ENCODE data around the gene NOP56. TPM values are rescaled to one million over a fixed set of nuclear protein-coding genes. Genes with fewer than 3 reads are reported as not detected.

NOP56 gene
- total and polyA plus RNA-seq, 9 of the 15 experiments (the other 6 are each of a cell fraction or from before 2014, with no cell fraction given) = 295 to 697 (median 439) TPM

DNA sequence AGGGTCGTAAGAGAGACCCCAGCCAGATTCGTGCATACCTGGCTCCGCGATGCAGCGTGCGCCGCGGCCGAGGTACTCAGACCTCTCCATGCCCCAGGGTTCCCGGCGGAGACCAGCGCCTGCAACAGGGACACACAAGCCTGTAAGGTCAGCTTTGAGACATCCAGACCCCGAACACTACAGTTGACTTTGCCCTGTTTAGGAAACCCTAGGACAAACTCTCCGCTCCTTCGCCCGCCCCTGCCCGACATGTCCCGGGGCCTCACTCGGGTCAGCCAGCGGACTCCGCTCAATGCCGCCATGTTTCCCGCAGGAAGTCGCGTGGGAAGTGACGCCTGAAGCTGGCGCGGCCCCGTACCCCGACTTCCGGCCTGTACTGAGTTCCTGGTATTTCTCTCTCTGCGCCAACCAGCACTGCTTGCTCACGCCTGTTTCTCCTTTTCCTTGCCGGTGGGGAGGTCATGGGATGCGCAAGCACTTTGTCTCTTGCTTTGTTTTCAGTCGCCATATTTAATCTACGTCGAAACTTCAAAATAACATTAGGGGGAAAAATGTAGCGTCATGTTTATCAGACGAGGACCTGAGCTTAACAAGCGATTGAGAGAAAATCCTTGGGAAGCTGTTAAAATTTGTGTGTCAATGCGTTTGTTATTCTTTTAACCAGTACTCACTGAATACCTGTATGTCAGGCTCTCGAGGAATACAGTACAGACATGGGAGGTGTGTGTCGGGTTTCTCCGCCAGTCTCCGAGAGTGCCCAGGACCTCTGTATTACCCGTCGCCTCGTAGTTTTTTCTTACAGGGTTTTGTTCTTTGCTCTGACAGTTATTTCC lies 11.7 kb downstream of the NOP56 start, which contains the start of gene IDH3B (continued):
- no peak for TF ChIP-seq ZKSCAN3 (CRISPR knock-in tag; IDR thresholded peaks at IDR 0.05)
- TF ChIP-seq, protein P1, sequence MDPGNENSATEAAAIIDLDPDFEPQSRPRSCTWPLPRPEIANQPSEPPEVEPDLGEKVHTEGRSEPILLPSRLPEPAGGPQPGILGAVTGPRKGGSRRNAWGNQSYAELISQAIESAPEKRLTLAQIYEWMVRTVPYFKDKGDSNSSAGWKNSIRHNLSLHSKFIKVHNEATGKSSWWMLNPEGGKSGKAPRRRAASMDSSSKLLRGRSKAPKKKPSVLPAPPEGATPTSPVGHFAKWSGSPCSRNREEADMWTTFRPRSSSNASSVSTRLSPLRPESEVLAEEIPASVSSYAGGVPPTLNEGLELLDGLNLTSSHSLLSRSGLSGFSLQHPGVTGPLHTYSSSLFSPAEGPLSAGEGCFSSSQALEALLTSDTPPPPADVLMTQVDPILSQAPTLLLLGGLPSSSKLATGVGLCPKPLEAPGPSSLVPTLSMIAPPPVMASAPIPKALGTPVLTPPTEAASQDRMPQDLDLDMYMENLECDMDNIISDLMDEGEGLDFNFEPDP (CRISPR knock-in tag; IDR thresholded peaks at IDR 0.05) = no peak
- TF ChIP-seq SUPT5H (IDR thresholded peaks at IDR 0.05) = peak; percentile 80
- TF ChIP-seq, protein P2, sequence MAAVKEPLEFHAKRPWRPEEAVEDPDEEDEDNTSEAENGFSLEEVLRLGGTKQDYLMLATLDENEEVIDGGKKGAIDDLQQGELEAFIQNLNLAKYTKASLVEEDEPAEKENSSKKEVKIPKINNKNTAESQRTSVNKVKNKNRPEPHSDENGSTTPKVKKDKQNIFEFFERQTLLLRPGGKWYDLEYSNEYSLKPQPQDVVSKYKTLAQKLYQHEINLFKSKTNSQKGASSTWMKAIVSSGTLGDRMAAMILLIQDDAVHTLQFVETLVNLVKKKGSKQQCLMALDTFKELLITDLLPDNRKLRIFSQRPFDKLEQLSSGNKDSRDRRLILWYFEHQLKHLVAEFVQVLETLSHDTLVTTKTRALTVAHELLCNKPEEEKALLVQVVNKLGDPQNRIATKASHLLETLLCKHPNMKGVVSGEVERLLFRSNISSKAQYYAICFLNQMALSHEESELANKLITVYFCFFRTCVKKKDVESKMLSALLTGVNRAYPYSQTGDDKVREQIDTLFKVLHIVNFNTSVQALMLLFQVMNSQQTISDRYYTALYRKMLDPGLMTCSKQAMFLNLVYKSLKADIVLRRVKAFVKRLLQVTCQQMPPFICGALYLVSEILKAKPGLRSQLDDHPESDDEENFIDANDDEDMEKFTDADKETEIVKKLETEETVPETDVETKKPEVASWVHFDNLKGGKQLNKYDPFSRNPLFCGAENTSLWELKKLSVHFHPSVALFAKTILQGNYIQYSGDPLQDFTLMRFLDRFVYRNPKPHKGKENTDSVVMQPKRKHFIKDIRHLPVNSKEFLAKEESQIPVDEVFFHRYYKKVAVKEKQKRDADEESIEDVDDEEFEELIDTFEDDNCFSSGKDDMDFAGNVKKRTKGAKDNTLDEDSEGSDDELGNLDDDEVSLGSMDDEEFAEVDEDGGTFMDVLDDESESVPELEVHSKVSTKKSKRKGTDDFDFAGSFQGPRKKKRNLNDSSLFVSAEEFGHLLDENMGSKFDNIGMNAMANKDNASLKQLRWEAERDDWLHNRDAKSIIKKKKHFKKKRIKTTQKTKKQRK (IDR thresholded peaks at IDR 0.05; ENCODE audit: borderline replicate concordance, low read depth, low read length) = no peak
- TF ChIP-seq, protein P3, sequence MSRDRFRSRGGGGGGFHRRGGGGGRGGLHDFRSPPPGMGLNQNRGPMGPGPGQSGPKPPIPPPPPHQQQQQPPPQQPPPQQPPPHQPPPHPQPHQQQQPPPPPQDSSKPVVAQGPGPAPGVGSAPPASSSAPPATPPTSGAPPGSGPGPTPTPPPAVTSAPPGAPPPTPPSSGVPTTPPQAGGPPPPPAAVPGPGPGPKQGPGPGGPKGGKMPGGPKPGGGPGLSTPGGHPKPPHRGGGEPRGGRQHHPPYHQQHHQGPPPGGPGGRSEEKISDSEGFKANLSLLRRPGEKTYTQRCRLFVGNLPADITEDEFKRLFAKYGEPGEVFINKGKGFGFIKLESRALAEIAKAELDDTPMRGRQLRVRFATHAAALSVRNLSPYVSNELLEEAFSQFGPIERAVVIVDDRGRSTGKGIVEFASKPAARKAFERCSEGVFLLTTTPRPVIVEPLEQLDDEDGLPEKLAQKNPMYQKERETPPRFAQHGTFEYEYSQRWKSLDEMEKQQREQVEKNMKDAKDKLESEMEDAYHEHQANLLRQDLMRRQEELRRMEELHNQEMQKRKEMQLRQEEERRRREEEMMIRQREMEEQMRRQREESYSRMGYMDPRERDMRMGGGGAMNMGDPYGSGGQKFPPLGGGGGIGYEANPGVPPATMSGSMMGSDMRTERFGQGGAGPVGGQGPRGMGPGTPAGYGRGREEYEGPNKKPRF (IDR thresholded peaks at IDR 0.05; ENCODE audit: low read depth, low read length) = no peak
- TF ChIP-seq ZZZ3 (IDR thresholded peaks at IDR 0.05) = no peak
- peak; percentile 74 for TF ChIP-seq TAF7 (tag; IDR thresholded peaks at IDR 0.05)
- TF ChIP-seq DIDO1 (tag; IDR thresholded peaks at IDR 0.05; ENCODE audit: low read depth) = peak; percentile 84
- TF ChIP-seq ZNF507 (tag; conservative IDR thresholded peaks at IDR 0.05) = no peak
- TF ChIP-seq, protein P4, sequence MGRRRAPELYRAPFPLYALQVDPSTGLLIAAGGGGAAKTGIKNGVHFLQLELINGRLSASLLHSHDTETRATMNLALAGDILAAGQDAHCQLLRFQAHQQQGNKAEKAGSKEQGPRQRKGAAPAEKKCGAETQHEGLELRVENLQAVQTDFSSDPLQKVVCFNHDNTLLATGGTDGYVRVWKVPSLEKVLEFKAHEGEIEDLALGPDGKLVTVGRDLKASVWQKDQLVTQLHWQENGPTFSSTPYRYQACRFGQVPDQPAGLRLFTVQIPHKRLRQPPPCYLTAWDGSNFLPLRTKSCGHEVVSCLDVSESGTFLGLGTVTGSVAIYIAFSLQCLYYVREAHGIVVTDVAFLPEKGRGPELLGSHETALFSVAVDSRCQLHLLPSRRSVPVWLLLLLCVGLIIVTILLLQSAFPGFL (CRISPR knock-in tag; IDR thresholded peaks at IDR 0.05) = no peak
- no peak for TF ChIP-seq MECOM (CRISPR knock-in tag; IDR thresholded peaks at IDR 0.05)
- TF ChIP-seq, protein P5, sequence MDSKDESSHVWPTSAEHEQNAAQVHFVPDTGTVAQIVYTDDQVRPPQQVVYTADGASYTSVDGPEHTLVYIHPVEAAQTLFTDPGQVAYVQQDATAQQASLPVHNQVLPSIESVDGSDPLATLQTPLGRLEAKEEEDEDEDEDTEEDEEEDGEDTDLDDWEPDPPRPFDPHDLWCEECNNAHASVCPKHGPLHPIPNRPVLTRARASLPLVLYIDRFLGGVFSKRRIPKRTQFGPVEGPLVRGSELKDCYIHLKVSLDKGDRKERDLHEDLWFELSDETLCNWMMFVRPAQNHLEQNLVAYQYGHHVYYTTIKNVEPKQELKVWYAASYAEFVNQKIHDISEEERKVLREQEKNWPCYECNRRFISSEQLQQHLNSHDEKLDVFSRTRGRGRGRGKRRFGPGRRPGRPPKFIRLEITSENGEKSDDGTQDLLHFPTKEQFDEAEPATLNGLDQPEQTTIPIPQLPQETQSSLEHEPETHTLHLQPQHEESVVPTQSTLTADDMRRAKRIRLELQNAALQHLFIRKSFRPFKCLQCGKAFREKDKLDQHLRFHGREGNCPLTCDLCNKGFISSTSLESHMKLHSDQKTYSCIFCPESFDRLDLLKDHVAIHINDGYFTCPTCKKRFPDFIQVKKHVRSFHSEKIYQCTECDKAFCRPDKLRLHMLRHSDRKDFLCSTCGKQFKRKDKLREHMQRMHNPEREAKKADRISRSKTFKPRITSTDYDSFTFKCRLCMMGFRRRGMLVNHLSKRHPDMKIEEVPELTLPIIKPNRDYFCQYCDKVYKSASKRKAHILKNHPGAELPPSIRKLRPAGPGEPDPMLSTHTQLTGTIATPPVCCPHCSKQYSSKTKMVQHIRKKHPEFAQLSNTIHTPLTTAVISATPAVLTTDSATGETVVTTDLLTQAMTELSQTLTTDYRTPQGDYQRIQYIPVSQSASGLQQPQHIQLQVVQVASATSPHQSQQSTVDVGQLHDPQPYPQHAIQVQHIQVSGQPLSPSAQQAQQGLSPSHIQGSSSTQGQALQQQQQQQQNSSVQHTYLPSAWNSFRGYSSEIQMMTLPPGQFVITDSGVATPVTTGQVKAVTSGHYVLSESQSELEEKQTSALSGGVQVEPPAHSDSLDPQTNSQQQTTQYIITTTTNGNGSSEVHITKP (IDR thresholded peaks at IDR 0.05; ENCODE audit: partially characterized antibody) = peak; percentile 26
- TF ChIP-seq IRF2 (CRISPR knock-in tag; IDR thresholded peaks at IDR 0.05) = no peak
- TF ChIP-seq RB1 (IDR thresholded peaks at IDR 0.05; ENCODE audit: low read depth) = 0 out of 2 replicates have a peak, but pooled peaks have one; percentile 49
- TF ChIP-seq RBM39 (optimal IDR thresholded peaks at IDR 0.05; ENCODE audit: low read depth, low read length) = no peak
- no peak for TF ChIP-seq HNRNPL (IDR thresholded peaks at IDR 0.05; ENCODE audit: low read depth, low read length)

Measured in K562 (cell line).